Measurements from ENCODE around the gene SASH1. TPM values are rescaled to one million over a fixed set of nuclear protein-coding genes. Genes with fewer than 3 reads are reported as not detected.

The SASH1 gene
- total RNA-seq, 1 experiment from 2014 or later, result 19.2 TPM

- Histone ChIP-seq H3K4me1 (ENCODE audit: insufficient read depth, low read length, poor library complexity, severe bottlenecking) (peaks cover 26% of the 10 kb centered on the region), H3K27ac (ENCODE audit: low read depth, low read length, poor library complexity, severe bottlenecking) (no peak overlapping the region), H3K27me3 (replicated peaks; ENCODE audit: insufficient read depth, low read depth, low read length, poor library complexity) (no peaks in the 10 kb centered on the region), H3K36me3 (ENCODE audit: insufficient read depth, low read length, poor library complexity, severe bottlenecking) (peaks cover 6% of the 10 kb centered on the region), H3K9me3 (ENCODE audit: low read depth, low read length, poor library complexity, severe bottlenecking) (no peaks in the 10 kb centered on the region), H3K4me3 (ENCODE audit: low read depth, low read length, poor library complexity, severe bottlenecking) (no peak overlapping the region)
- CTCF ChIA-PET, result interaction anchor here (0.6 to 1.1 kb wide), 3 partner anchors 95 to 348 kb away, joined by 3 to 6 read pairs (median 3); no protein-coding TSS in a partner anchor
- no peak for TF ChIP-seq EZH2 (IDR thresholded peaks at IDR 0.05; ENCODE audit: borderline replicate concordance, low read depth, low read length, poor library complexity, severe bottlenecking)
- TF ChIP-seq, protein P1, sequence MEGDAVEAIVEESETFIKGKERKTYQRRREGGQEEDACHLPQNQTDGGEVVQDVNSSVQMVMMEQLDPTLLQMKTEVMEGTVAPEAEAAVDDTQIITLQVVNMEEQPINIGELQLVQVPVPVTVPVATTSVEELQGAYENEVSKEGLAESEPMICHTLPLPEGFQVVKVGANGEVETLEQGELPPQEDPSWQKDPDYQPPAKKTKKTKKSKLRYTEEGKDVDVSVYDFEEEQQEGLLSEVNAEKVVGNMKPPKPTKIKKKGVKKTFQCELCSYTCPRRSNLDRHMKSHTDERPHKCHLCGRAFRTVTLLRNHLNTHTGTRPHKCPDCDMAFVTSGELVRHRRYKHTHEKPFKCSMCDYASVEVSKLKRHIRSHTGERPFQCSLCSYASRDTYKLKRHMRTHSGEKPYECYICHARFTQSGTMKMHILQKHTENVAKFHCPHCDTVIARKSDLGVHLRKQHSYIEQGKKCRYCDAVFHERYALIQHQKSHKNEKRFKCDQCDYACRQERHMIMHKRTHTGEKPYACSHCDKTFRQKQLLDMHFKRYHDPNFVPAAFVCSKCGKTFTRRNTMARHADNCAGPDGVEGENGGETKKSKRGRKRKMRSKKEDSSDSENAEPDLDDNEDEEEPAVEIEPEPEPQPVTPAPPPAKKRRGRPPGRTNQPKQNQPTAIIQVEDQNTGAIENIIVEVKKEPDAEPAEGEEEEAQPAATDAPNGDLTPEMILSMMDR (conservative IDR thresholded peaks at IDR 0.05; ENCODE audit: low read depth, low read length), result peak; percentile 56
- BruUV-seq (replicated peaks), result no TSS peak
- intact Hi-C loops (cut with micrococcal nuclease; ENCODE audit: unreplicated experiment), result loop anchor here (2.0 kb wide), 1 partner anchor 63 kb away; no protein-coding TSS in a partner anchor
- POLR2A ChIA-PET (ENCODE audit: low non-redundant PET), result no interaction called here
- DNase-seq (ENCODE audit: low spot score), result peak; percentile 61
Observed at GRCh38 chr6:148528292-148528691, 185.7 kb downstream of the SASH1 start.

DNA sequence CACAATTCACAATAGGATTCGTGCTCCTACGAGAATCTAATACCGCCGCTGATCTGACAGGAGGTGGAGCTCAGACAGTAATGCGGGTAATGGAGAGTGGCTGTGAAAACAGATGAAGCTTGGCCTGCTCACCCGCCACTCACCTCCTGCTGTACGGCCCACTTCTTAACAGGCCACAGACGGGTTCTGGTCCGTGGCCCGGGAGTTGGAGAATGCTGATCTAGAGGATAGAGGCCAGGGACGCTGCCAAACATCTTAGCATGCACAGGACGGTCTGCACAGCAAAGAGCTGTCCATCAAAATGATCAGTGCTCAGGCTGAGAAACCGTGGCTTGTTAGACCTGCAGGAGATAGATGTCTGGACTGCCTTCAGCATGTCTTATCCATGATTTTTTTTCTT, 186.4 kb downstream of the SASH1 start:
- intact Hi-C loops (cut with micrococcal nuclease; ENCODE audit: unreplicated experiment), result loop anchor here (2.0 kb wide), 1 partner anchor 64 kb away; no protein-coding TSS in a partner anchor
- no TSS peak for BruUV-seq (replicated peaks)
- no peak for DNase-seq (ENCODE audit: low spot score)
- CTCF ChIA-PET, result interaction anchor here (0.6 kb wide), 1 partner anchor 140 kb away, joined by 3 read pairs; no protein-coding TSS in a partner anchor
- Histone ChIP-seq H3K36me3 (ENCODE audit: insufficient read depth, low read length, poor library complexity, severe bottlenecking) (peaks cover 9% of the 10 kb centered on the region), H3K27ac (ENCODE audit: low read depth, low read length, poor library complexity, severe bottlenecking) (no peak overlapping the region), H3K9me3 (ENCODE audit: low read depth, low read length, poor library complexity, severe bottlenecking) (no peaks in the 10 kb centered on the region), H3K27me3 (replicated peaks; ENCODE audit: insufficient read depth, low read depth, low read length, poor library complexity) (no peaks in the 10 kb centered on the region), H3K4me1 (ENCODE audit: insufficient read depth, low read length, poor library complexity, severe bottlenecking) (peaks cover 26% of the 10 kb centered on the region), H3K4me3 (ENCODE audit: low read depth, low read length, poor library complexity, severe bottlenecking) (no peak overlapping the region)
- no peak for TF ChIP-seq EZH2 (IDR thresholded peaks at IDR 0.05; ENCODE audit: borderline replicate concordance, low read depth, low read length, poor library complexity, severe bottlenecking)
- TF ChIP-seq, protein P1 (conservative IDR thresholded peaks at IDR 0.05; ENCODE audit: low read depth, low read length), result no peak
- POLR2A ChIA-PET (ENCODE audit: low non-redundant PET), result no interaction called here

GRCh38 chr6:148530394-148530953, 187.8 kb downstream of the SASH1 start:
- Histone ChIP-seq H3K4me1 (ENCODE audit: insufficient read depth, low read length, poor library complexity, severe bottlenecking) (peaks cover 22% of the 10 kb centered on the region), H3K4me3 (ENCODE audit: low read depth, low read length, poor library complexity, severe bottlenecking) (no peak overlapping the region), H3K27me3 (replicated peaks; ENCODE audit: insufficient read depth, low read depth, low read length, poor library complexity) (no peaks in the 10 kb centered on the region), H3K9me3 (ENCODE audit: low read depth, low read length, poor library complexity, severe bottlenecking) (no peaks in the 10 kb centered on the region), H3K27ac (ENCODE audit: low read depth, low read length, poor library complexity, severe bottlenecking) (peak overlapping the region; percentile 89), H3K36me3 (ENCODE audit: insufficient read depth, low read length, poor library complexity, severe bottlenecking) (peaks cover 23% of the 10 kb centered on the region)
- TF ChIP-seq, protein P1 (conservative IDR thresholded peaks at IDR 0.05; ENCODE audit: low read depth, low read length), result no peak
- no peak for TF ChIP-seq EZH2 (IDR thresholded peaks at IDR 0.05; ENCODE audit: borderline replicate concordance, low read depth, low read length, poor library complexity, severe bottlenecking)
- BruUV-seq (replicated peaks), result TSS peak; percentile 88
- ChIA-PET CTCF (interaction anchor here (0.6 to 1.4 kb wide), 2 partner anchors 123 to 353 kb away, joined by 6 to 9 read pairs; no protein-coding TSS in a partner anchor), POLR2A (ENCODE audit: low non-redundant PET) (interaction anchor here (0.6 to 0.7 kb wide), 2 partner anchors 449 to 501 kb away, joined by 3 to 11 read pairs; no protein-coding TSS in a partner anchor)
- DNase-seq (ENCODE audit: low spot score), result peak; percentile 89
- intact Hi-C loops (cut with micrococcal nuclease; ENCODE audit: unreplicated experiment), result no loop called here

Measured in A673 (cell line).